Erythroblast (primary cell): ENCODE results near the gene LRFN2.

Experiments
- GATA1 ChIP-seq: IDR thresholded peaks from 2 replicates; pipeline ENCODE4 v1.6.1; 2011; ENCODE audit warnings: low read depth, mild to moderate bottlenecking, control low read depth, low read length, moderate library complexity
- POLR2A ChIP-seq: IDR thresholded peaks from 2 replicates; pipeline ENCODE4 v1.6.1; 2011; ENCODE audit warnings: mild to moderate bottlenecking, low read length

DNA sequence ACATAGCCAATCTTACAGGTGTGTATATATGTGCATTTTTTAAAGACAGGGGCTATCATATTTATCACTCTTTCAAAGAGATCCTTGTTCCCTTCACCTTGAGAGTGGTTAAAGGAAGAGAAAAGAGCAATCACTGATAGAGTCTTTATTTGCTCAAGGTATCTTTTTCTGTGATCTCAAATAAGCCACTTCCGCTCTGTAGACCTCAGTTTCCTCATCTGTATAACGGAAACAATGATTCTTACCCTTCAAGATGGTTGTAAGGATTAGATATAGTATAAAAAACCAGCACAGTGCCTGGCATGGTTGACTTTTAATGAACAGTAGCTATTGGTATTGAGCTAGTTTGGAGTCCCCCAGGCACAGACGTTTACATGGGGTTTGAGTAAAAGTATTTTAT is 10.1 kb upstream of the LRFN2 start:
- TF ChIP-seq POLR2A (no peak), GATA1 (no peak)
